ENCODE results near the gene ZDHHC22.

DNA sequence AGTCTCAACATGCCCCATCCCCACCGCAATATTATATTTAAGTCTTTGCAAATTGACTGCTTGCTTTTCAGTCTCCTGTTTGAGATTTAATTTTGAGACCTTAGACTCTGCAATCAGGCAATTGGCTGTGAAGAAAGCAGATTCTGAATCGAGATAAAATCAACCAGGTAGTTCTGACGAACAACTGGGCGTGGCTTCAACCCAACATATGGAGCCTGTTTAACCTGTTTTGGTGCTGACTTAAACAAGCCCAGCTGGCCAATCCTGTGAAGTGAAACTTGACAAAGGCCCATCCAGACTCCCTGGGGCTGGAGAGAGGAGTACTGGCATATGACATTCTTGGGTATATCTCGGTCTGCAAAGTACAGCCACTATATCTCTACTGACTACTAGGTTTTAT, 53.4 kb downstream of the ZDHHC22 start:
- TF ChIP-seq, protein P1, sequence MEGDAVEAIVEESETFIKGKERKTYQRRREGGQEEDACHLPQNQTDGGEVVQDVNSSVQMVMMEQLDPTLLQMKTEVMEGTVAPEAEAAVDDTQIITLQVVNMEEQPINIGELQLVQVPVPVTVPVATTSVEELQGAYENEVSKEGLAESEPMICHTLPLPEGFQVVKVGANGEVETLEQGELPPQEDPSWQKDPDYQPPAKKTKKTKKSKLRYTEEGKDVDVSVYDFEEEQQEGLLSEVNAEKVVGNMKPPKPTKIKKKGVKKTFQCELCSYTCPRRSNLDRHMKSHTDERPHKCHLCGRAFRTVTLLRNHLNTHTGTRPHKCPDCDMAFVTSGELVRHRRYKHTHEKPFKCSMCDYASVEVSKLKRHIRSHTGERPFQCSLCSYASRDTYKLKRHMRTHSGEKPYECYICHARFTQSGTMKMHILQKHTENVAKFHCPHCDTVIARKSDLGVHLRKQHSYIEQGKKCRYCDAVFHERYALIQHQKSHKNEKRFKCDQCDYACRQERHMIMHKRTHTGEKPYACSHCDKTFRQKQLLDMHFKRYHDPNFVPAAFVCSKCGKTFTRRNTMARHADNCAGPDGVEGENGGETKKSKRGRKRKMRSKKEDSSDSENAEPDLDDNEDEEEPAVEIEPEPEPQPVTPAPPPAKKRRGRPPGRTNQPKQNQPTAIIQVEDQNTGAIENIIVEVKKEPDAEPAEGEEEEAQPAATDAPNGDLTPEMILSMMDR (IDR thresholded peaks at IDR 0.05), result no peak
- no peak for TF ChIP-seq POLR2A (IDR thresholded peaks at IDR 0.05)

Data from testis (tissue), 2 donors.